Common myeloid progenitor, CD34-positive (primary cell): ENCODE results near the gene RASSF3.

Experiments
- CTCF ChIA-PET: fragments of 350-600 bp; sonication (Branson Sonifier 250); formaldehyde crosslinking; loops from one replicate; lab custom pipeline; 2021; ENCODE audit warnings: antibody characterized with exemption; lab: Charles Lee
- POLR2A ChIA-PET: fragments of 350-600 bp; sonication (Branson Sonifier 250); formaldehyde crosslinking; loops from one replicate; lab custom pipeline; 2021; ENCODE audit warnings: antibody characterized with exemption; lab: Charles Lee
- DNase-seq, 3 donors: peaks; one replicate each; pipeline versions ENCODE4 v3.0.0 to v3.0.0-alpha.2; 2013
- H3K27ac ChIP-seq, 2 experiments: 1 replicate in 1 of 2; 2 replicates in 1 of 2; pipeline ENCODE4 v1.7.0; 2013; ENCODE audit warnings: inconsistent platforms in 2 of 2, low read length in 2 of 2, mild to moderate bottlenecking in 2 of 2, low read depth in 1 of 2, moderate library complexity in 1 of 2; ENCODE audit not compliant: severe bottlenecking in 2 of 2, insufficient read depth in 1 of 2, poor library complexity in 1 of 2
- H3K27me3 ChIP-seq, 5 experiments: replicated peaks in 2 of 5; 1 replicate in 3 of 5; 2 replicates in 2 of 5; pipeline versions ENCODE4 v1.6.1 to v1.7.0; 2013; ENCODE audit warnings: low read length in 4 of 5, mild to moderate bottlenecking in 2 of 5, moderate library complexity in 2 of 5, inconsistent platforms in 1 of 5; ENCODE audit not compliant: insufficient read depth in 5 of 5, control insufficient read depth in 4 of 5
- H3K36me3 ChIP-seq, 4 experiments: 1 replicate in 2 of 4; 2 replicates in 2 of 4; pipeline versions ENCODE4 v1.6.1 to v1.7.0; 2013; ENCODE audit warnings: low read length in 3 of 4, control low read depth in 1 of 4, mild to moderate bottlenecking in 1 of 4; ENCODE audit not compliant: control insufficient read depth in 4 of 4, insufficient read depth in 4 of 4
- H3K4me1 ChIP-seq, 4 experiments: 1 replicate in 3 of 4; 2 replicates in 1 of 4; pipeline versions ENCODE4 v1.6.1 to v1.7.1; 2013; ENCODE audit warnings: low read length in 3 of 4, mild to moderate bottlenecking in 3 of 4, control low read depth in 1 of 4, inconsistent platforms in 1 of 4, moderate library complexity in 1 of 4; ENCODE audit not compliant: control insufficient read depth in 4 of 4, insufficient read depth in 4 of 4; ENCODE audit errors: control extremely low read depth in 1 of 4
- H3K4me3 ChIP-seq, 7 experiments: 1 replicate in 4 of 7; 2 replicates in 3 of 7; pipeline versions ENCODE4 v1.5.1 to v1.7.0; 2013; ENCODE audit warnings: mild to moderate bottlenecking in 7 of 7, low read length in 6 of 7, moderate library complexity in 6 of 7, inconsistent platforms in 2 of 7, low read depth in 2 of 7, control low read depth in 1 of 7; ENCODE audit not compliant: insufficient read depth in 4 of 7, control insufficient read depth in 1 of 7; ENCODE audit errors: extremely low read depth in 1 of 7
- H3K9me3 ChIP-seq, 5 experiments: 1 replicate in 4 of 5; 2 replicates in 1 of 5; pipeline versions ENCODE4 v1.6.1 to v1.7.1; 2013; ENCODE audit warnings: low read length in 4 of 5, mild to moderate bottlenecking in 2 of 5, inconsistent platforms in 1 of 5, low read depth in 1 of 5, moderate library complexity in 1 of 5; ENCODE audit not compliant: control insufficient read depth in 4 of 5, insufficient read depth in 2 of 5; ENCODE audit errors: control extremely low read depth in 1 of 5
- WGBS: methylation state at CpG from one replicate; pipeline ENCODE4 v1.1.5; 2013; ENCODE audit not compliant: insufficient coverage; 5-methylcytosine and 5-hydroxymethylcytosine counted together

RASSF3 gene

GRCh38 chr12:64716371-64716770, 106.1 kb downstream of the RASSF3 start:
- Histone ChIP-seq H3K36me3 (peaks cover 16 to 56% (median 34%) of the 10 kb centered on the region in 4 experiments), H3K4me1 (peaks cover 0 to 3% (median 0%) of the 10 kb centered on the region in 4 experiments), H3K4me3 (no peak overlapping the region), H3K27ac (no peak overlapping the region), H3K27me3 (no peaks in the 10 kb centered on the region), H3K9me3 (no peaks in the 10 kb centered on the region)
- ChIA-PET CTCF (interaction anchor here (1.2 to 1.8 kb wide), 2 partner anchors 10 to 11 kb away, joined by 4 to 6 read pairs; no protein-coding TSS in a partner anchor), POLR2A (no interaction called here)
- 93% methylated on average over 4 of the region's 4 CpGs for WGBS
- no peak for DNase-seq

- Histone ChIP-seq H3K4me1 (peaks cover 0 to 3% (median 0%) of the 10 kb centered on the region in 4 experiments), H3K9me3 (no peaks in the 10 kb centered on the region), H3K27ac (no peak overlapping the region), H3K36me3 (peaks cover 16 to 62% (median 38%) of the 10 kb centered on the region in 4 experiments), H3K27me3 (no peaks in the 10 kb centered on the region), H3K4me3 (no peak overlapping the region)
- 100% methylated on average over 2 of the region's 6 CpGs for WGBS
- ChIA-PET CTCF (interaction anchor here (1.2 to 2.4 kb wide), 2 partner anchors 9 to 168 kb away, joined by 4 to 6 read pairs; no protein-coding TSS in a partner anchor), POLR2A (no interaction called here)
- no peak for DNase-seq
Measured at GRCh38 chr12:64716839-64717455, 106.7 kb downstream of the RASSF3 start.

GRCh38 chr12:64718649-64719048, 108.4 kb downstream of the RASSF3 start:
- Histone ChIP-seq H3K36me3 (peaks cover 17 to 77% (median 46%) of the 10 kb centered on the region in 4 experiments), H3K4me1 (peaks cover 0 to 3% (median 0%) of the 10 kb centered on the region in 4 experiments), H3K27ac (no peak overlapping the region), H3K27me3 (no peaks in the 10 kb centered on the region), H3K4me3 (no peak overlapping the region), H3K9me3 (no peaks in the 10 kb centered on the region)
- 100% methylated on average over 1 of the region's 1 CpG for WGBS
- DNase-seq, result no peak
- CTCF ChIA-PET, result interaction anchor here (0.6 to 2.4 kb wide), 2 partner anchors 16 to 169 kb away, joined by 4 to 6 read pairs; no protein-coding TSS in a partner anchor
- POLR2A ChIA-PET, result no interaction called here

GRCh38 chr12:64720884-64721283, 110.6 kb downstream of the RASSF3 start:
- Histone ChIP-seq H3K36me3 (peaks cover 12 to 70% (median 42%) of the 10 kb centered on the region in 4 experiments), H3K4me3 (no peak overlapping the region), H3K27ac (no peak overlapping the region), H3K9me3 (no peaks in the 10 kb centered on the region), H3K4me1 (no peaks in the 10 kb centered on the region), H3K27me3 (no peaks in the 10 kb centered on the region)
- 80% methylated on average over 1 of the region's 1 CpG for WGBS
- ChIA-PET POLR2A (no interaction called here), CTCF (interaction anchor here (0.5 kb wide), 1 partner anchor 11 kb away, joined by 3 read pairs; no protein-coding TSS in a partner anchor)
- no peak for DNase-seq

- Histone ChIP-seq H3K27me3 (no peaks in the 10 kb centered on the region), H3K36me3 (peaks cover 12 to 61% (median 34%) of the 10 kb centered on the region in 4 experiments), H3K4me3 (no peak overlapping the region), H3K4me1 (no peaks in the 10 kb centered on the region), H3K27ac (no peak overlapping the region), H3K9me3 (no peaks in the 10 kb centered on the region)
- no peak for DNase-seq
- ChIA-PET POLR2A (no interaction called here), CTCF (no interaction called here)
- WGBS, result 100% methylated on average over 4 of the region's 4 CpGs
Measured at GRCh38 chr12:64722835-64723234, 112.5 kb downstream of the RASSF3 start.

- Histone ChIP-seq H3K9me3 (no peaks in the 10 kb centered on the region), H3K4me1 (no peaks in the 10 kb centered on the region), H3K4me3 (no peak overlapping the region), H3K27me3 (no peaks in the 10 kb centered on the region), H3K27ac (no peak overlapping the region), H3K36me3 (peaks cover 12 to 64% (median 34%) of the 10 kb centered on the region in 4 experiments)
- POLR2A ChIA-PET, result no interaction called here
- WGBS, result 92% methylated on average over 2 of the region's 2 CpGs
- CTCF ChIA-PET, result no interaction called here
- no peak for DNase-seq
Measured at GRCh38 chr12:64723630-64724029, 113.3 kb downstream of the RASSF3 start.

- Histone ChIP-seq H3K4me1 (no peaks in the 10 kb centered on the region), H3K9me3 (no peaks in the 10 kb centered on the region), H3K27ac (no peak overlapping the region), H3K36me3 (peaks cover 12 to 62% (median 36%) of the 10 kb centered on the region in 4 experiments), H3K27me3 (no peaks in the 10 kb centered on the region), H3K4me3 (no peak overlapping the region)
- WGBS, result 100% methylated on average over 4 of the region's 11 CpGs
- POLR2A ChIA-PET, result no interaction called here
- no peak for DNase-seq
- CTCF ChIA-PET, result no interaction called here
Measured at GRCh38 chr12:64724201-64724745, 114.0 kb downstream of the RASSF3 start.
